NCI-H510A (cell line): ENCODE data around the gene GPC5.
"Not testable (repeated sequence)": the region's sequence is repeated elsewhere in the genome, so short reads cannot be mapped to it uniquely, and the experiment has no call there.

Experiments
- DNase-seq: peaks from one replicate; lab custom pipeline; 2025; lab: John Stamatoyannopoulos, UW

The GPC5 gene

GRCh38 chr13:91652404-91653301, 254.2 kb downstream of the GPC5 start:
- no peak for DNase-seq

- DNase-seq: no peak
These were observed 257.3 kb downstream of the GPC5 start for GRCh38 chr13:91655731-91656130.

GRCh38 chr13:91657283-91657682, 258.9 kb downstream of the GPC5 start:
- no peak for DNase-seq

DNA sequence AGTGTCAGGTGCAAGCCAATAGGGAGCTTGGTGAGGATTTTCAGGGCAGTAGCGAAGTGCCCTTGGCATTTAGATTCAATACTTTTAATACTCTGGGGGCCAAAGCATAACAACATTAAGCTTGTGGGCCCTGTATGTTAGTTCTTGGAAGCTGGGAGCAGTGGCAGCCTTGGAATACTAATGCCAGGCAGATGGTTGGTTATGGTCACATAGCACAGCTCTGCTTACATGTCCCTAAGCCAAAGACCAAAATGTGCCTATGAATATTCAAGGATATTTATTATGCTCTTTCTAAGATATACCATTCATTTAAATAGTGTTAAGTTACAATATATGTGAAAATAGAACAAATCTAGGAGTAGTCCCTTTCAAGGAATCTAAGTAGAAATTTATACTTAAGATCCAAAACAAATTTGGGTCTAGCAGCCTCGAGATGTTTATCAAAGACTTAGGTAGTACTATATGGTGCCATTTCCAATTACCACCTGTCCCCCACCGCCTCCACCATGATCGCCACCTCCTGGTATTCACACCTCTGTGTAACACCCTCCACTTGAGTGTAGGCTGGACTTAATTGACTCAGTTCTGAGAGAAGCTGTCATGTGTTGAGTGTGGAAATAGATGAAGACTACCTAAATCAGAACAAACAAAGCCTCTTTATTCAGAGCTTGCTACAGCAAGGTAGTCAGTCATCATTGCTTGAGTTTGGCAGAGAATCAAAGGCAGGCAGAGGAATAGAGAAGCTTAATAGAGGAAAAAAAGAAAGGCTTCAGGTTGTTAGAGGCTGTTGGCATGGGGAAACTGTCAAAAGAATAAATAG, 261.0 kb downstream of the GPC5 start:
- no peak for DNase-seq

DNA sequence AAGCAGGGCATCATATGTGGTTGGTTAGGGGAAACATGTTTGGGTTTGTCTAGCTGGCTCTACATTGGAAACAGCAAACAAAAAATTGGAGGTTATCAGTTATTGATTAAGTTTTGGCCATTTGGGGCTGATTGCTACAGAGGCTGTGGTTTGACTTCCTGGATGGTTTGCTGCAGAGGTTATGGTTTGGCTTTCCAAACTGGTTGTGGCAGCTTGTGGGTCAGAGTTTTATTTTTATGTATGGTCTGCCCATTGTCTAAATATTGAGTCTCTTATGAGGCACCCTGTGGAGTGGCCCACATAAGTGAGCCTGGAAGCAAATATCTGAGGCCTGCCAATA, 261.6 kb downstream of the GPC5 start:
- DNase-seq: no peak

GRCh38 chr13:91661692-91662490, 263.5 kb downstream of the GPC5 start:
- no peak for DNase-seq

DNA sequence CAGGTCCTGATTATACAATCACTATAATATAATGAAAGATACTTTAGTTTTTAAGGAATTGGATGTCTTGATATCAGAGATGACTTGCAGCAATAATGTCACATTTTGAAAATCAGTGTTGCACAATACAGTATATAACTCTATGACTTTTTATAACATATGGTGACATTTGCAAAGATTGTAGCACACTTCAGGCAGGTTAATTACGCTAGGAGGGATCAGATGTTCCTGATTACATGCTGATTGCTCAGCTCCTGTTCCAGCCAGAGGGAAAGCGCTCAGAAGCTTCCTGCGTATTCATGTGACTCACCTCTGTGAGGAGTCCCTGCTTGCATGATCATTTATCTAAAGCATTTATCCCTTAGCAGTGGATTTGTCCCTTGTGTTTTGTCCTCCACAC, 265.6 kb downstream of the GPC5 start:
- DNase-seq: no peak

- no peak for DNase-seq
These were observed 269.1 kb downstream of the GPC5 start for GRCh38 chr13:91667486-91667885.

DNA sequence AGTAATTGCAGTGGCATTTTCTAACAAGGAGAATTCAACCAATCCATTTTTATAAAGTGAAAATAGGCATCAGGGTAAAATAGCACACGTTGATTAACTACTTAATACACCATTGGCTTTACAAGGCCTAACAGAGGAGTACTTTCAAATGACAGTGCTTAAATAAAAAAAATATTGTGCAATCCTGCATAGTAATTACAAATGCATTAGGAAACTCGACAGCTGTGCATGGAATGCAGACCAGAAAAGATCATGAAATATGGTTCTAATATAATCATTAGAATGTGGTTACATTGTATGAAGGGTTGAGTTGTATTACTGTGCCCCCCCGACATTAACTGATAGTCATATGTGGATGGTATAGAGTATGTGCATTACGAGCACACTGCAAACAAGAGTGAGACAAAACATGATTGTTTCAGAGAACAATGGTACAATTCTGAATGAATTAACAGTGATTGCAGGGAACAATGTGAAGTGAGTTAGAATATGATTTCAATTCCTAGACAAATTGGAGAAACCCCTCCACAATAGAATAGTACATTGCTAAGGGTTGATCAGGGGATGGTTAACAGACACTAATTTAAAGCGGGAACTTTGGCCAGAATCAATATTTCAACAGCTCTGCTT, 270.6 kb downstream of the GPC5 start:
- no peak for DNase-seq

DNA sequence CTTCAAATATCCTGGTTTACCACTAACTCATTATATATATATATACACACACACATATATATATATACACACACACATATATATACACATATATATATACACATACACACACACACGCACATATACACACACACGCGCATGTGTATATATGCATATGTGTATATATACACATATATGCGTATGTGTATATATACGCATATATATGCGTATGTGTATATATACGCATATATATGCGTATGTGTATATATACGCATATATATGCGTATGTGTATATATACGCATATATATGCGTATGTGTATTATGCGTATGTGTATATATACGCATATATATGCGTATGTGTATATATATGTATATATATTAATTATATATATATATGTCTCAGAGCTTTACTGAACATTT, 275.9 kb downstream of the GPC5 start:
- DNase-seq: not testable (repeated sequence)

DNA sequence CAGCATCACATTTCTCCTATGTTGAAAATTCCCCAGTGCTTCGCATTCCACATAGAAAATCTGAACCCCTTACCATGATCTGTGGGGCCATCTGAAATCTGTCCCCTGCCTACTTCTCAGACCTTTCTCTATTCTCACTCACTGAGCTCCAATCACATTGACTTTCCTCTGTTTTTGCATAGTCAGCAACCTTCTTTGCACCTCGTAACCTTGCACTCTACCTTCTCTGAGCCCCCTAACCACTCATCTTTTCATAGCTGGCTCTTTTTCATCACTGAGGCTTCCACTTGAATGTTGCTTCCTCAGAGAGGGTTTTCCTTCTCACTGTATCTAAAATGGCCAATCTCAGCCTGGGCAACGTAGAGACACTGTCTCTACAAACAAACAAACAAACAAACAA, 286.3 kb downstream of the GPC5 start:
- no peak for DNase-seq

DNA sequence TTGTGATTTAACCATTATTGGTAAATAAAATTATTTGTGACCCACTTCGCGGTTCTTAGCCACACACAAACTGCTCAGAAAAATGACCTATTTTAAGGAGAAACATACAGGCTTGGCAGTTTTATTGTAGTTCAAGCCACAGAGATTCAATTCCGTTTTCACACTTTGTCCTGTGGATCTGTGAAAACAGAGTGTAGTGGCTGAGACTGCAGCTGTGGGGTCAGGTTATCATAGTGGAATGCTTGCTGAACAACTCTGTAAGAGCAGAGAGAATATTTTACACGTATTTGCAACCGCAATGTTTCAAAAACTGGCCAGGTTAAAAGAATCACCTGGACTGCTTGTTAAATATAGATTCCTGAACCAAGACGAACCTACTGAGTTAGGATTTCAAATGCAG, 292.5 kb downstream of the GPC5 start:
- no peak for DNase-seq

- no peak for DNase-seq
These were observed 295.0 kb downstream of the GPC5 start for GRCh38 chr13:91693466-91693865.

DNA sequence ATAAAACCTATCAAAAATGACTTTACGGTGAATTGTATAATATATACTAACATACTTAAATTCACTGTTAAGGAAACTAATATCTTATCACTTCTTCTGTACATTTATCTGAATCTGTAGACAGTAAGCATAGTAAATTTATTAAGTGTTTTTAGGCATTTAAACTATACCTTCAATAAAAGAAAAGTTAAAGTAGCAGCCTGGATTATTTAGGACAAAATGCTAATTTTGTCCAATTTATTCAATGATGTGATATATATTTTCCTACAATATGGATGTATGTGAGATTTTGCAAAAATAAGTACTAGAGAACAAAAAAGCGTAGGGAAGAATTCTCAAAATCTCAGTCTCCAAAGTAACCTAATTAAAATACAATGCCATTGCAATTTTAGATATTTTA, 299.9 kb downstream of the GPC5 start:
- no peak for DNase-seq

- no peak for DNase-seq
These were observed 300.3 kb downstream of the GPC5 start for GRCh38 chr13:91698767-91699166.

DNA sequence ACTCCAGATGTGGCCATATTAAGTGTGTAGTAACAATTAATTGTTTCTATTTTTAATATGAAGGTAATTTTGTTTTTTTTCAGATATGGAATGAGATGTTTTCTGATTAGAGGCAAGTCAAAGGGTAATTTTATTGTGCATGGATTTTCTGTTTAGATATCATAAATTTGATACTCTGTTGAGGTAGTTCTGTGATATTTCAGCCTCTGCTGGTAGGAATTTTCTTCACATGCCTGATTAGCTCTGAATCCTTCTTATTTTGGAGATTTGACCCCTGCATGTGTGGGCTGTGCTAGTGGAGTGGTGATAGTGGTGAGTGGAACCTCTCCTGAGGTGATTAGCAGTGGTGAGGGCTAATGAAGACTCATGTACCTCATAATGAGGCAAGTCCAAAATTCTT, 301.4 kb downstream of the GPC5 start:
- no peak for DNase-seq

GRCh38 chr13:91701975-91702374, 303.6 kb downstream of the GPC5 start:
- DNase-seq: no peak

DNA sequence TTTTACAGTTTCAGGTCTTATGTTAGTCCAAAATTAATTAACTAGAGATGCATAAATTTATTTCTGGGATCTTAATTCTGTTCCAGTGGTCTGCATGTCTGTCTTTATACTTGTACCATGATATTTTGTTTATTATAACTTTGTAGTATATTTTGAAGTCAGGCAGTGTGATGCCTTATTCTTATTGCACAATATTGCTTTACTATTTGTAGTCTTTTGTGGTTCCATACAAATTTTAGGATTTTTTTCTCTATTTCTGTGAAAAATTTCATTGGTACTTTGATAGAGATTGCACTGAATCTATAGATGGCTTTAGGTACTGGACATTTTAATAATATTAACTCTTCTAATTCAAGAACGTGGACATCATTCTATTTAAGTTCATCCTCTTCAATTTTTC, 304.0 kb downstream of the GPC5 start:
- no peak for DNase-seq

DNA sequence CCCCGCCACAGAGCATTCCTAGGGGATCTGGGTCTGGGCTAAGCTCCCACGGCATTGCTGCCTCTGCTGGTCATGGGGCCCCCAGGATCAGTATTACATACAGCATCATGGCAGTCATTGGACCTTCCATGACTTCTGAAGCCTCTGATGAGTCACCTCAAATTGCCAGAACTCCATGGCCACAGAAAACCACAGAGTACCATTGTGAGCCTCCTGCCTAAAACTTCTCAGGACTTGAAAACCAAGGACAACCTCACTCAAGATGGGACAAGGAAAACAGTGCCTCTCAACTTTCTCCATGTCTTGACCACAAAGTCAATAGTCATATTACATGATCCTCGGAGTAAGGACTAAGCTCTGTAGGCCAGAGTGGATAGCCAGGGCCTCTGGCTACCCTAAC, 306.0 kb downstream of the GPC5 start:
- DNase-seq: no peak

DNA sequence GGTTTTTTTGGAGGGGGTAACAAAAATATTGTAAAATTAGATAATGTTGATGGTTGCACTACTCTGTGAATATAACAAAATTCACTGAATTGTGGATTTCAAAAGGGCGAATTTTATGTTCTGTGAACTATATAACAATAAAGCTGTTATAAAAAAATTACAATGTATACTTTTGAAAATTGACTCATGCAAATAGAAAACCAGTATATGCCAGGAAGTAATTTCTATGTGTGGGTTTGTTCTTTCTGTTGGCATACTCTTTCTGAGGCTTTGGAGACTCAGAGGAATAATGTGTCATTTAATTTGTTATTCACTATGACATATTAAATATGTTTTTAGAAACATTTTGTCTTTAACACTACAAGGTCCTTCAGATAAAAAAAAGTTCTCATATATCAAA, 310.1 kb downstream of the GPC5 start:
- DNase-seq: no peak

GRCh38 chr13:91709180-91709579, 310.8 kb downstream of the GPC5 start:
- no peak for DNase-seq

GRCh38 chr13:91710733-91711132, 312.3 kb downstream of the GPC5 start:
- no peak for DNase-seq
